Testis (tissue), 3 donors: ENCODE results near the gene CNTN5. TPM values are rescaled to one million over a fixed set of nuclear protein-coding genes. Genes with fewer than 3 reads are reported as not detected.

ENCODE experiments used
- DNase-seq: peaks from one replicate; pipeline ENCODE4 v3.0.0-alpha.2; 2019
- H3K27ac ChIP-seq, 2 donors: fragments of 200-600 bp; sonication (generic); one replicate each; pipeline ENCODE4 v1.5.1; 2019
- H3K27me3 ChIP-seq: fragments of 200-600 bp; sonication (generic); one replicate; pipeline ENCODE4 v1.5.1; 2019
- H3K36me3 ChIP-seq: fragments of 200-600 bp; sonication (generic); one replicate; pipeline ENCODE4 v1.5.1; 2017; ENCODE audit warnings: low read depth; ENCODE audit errors: missing control alignments
- H3K4me1 ChIP-seq: fragments of 200-600 bp; sonication (generic); one replicate; pipeline ENCODE4 v1.5.1; 2019
- H3K4me3 ChIP-seq, 2 donors: fragments of 200-600 bp; sonication (generic); one replicate each; pipeline ENCODE4 v1.5.1; 2017 to 2019
- H3K9me3 ChIP-seq: fragments of 200-600 bp; sonication (generic); one replicate; pipeline ENCODE4 v1.5.1; 2017
- POLR2A ChIP-seq: fragments of 450-650 bp; IDR thresholded peaks from one replicate; pipeline ENCODE4 v1.6.1; 2017; ENCODE audit warnings: antibody characterized with exemption, mild to moderate bottlenecking, moderate library complexity
- whole genome bisulfite sequencing, 2 donors: methylation state at CpG; one replicate each; pipeline ENCODE4 v1.1.5; 2018; 5-methylcytosine and 5-hydroxymethylcytosine counted together
- intact Hi-C: fragments of 100-400 bp; cut with DNase I; formaldehyde crosslinking; loops from one replicate; pipeline ENCODE4 v1.15.1; 2023; ENCODE audit warnings: low total_unique reads
- polyA plus RNA-seq: library from polyadenylated mRNA; stranded (reverse); fragments of 350-450 nt; fragmentation: Illumina TruSeq; extraction: RNeasy Lipid Tissue Mini Kit (QIAGEN cat#74804); gene quantifications from one replicate; pipeline ENCODE4 v1.2.3, GENCODE V29; 2014; ENCODE audit warnings: low read depth, low replicate concordance; ENCODE audit not compliant: insufficient read depth
- total RNA-seq, 2 donors: library from RNA; depleted of rRNA; stranded (reverse); fragments of >200 nt; gene quantifications; one replicate each; pipeline ENCODE4 v1.2.3, GENCODE V29; 2016
- TF ChIP-seq, protein P1 (sequence below), 3 experiments: fragments of 450-650 bp in 2 of 3; fragments of 200-600 bp in 1 of 3; sonication (generic) in 1 of 3; IDR thresholded peaks; one replicate each; pipeline ENCODE4 v1.5.1; 2016 to 2019; ENCODE audit warnings: antibody characterized with exemption in 3 of 3, mild to moderate bottlenecking in 2 of 3, moderate library complexity in 1 of 3

Gene CNTN5
- total and polyA plus RNA-seq, 3 donors from 2014 or later: 0.55 to 0.99 (median 0.78) TPM

DNA sequence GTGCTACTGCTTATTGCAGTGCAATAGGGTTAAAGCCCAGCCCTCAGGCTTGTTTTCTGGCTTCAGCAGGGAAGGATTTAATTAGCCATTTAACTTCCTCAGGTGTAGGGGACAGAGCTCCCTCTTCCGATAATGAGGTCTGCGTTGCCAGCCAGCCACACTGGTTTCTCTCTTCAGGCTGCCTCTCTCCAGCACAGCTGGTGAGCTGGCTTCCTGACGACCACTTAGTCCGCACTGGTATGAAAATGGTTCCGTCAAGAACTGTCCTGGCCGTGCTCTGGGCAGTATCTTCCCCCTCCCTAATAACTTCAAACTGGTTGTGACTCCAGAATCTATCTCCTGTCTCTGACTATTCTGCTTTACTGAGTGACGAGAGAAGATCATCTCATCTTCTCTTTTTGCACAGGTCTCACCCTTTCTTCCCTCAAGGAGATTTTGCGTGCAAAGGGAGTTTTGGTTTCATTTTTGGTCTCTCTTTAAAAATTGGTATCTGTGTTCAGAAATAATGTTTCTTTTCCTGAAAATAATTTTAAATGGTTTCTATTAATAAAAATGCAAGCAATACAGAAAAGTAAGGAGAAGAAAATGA lies 49.2 kb downstream of the CNTN5 start:
- H3K36me3 ChIP-seq: no peaks in the 10 kb centered on the region
- H3K27me3 ChIP-seq: no peaks in the 10 kb centered on the region
- peaks cover 6% of the 10 kb centered on the region for H3K4me1 ChIP-seq
- 4% methylated on average over 8 of the region's 8 CpGs for WGBS, 2 donors
- TF ChIP-seq, protein P1, sequence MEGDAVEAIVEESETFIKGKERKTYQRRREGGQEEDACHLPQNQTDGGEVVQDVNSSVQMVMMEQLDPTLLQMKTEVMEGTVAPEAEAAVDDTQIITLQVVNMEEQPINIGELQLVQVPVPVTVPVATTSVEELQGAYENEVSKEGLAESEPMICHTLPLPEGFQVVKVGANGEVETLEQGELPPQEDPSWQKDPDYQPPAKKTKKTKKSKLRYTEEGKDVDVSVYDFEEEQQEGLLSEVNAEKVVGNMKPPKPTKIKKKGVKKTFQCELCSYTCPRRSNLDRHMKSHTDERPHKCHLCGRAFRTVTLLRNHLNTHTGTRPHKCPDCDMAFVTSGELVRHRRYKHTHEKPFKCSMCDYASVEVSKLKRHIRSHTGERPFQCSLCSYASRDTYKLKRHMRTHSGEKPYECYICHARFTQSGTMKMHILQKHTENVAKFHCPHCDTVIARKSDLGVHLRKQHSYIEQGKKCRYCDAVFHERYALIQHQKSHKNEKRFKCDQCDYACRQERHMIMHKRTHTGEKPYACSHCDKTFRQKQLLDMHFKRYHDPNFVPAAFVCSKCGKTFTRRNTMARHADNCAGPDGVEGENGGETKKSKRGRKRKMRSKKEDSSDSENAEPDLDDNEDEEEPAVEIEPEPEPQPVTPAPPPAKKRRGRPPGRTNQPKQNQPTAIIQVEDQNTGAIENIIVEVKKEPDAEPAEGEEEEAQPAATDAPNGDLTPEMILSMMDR (IDR thresholded peaks at IDR 0.05): no peak
- TF ChIP-seq POLR2A: no peak
- intact Hi-C loops: no loop called here
- H3K27ac ChIP-seq: no peak overlapping the region
- peak; percentile 39 for DNase-seq
- peak overlapping the region; percentile 4 to 43 for H3K4me3 ChIP-seq
- H3K9me3 ChIP-seq: no peaks in the 10 kb centered on the region

DNA sequence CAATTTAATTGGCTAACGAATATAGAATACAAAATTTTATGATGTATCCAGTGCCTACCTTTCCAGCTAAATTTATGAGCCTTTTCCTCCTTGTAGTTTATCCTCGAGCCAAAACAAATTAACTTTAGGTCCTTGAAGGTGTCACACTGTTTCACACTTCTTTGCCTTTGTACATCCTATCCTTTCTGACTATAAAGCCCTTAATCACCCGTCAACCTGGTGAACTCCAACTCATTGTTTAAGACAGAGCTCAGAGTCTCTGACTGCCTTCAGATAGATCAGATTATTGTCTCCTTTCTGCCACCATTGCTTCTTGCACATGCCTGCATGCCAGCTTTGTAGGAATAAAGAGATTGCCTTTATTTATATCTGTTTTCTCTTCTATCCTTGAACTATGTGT lies 58.8 kb downstream of the CNTN5 start:
- Histone ChIP-seq H3K4me1 (no peaks in the 10 kb centered on the region), H3K4me3 (no peak overlapping the region), H3K27me3 (no peaks in the 10 kb centered on the region), H3K9me3 (no peaks in the 10 kb centered on the region), H3K36me3 (no peaks in the 10 kb centered on the region), H3K27ac (no peak overlapping the region)
- 81 to 82% methylated on average over 3 of the region's 3 CpGs for WGBS, 2 donors
- no peak for DNase-seq
- no peak for TF ChIP-seq POLR2A
- TF ChIP-seq, protein P1 (IDR thresholded peaks at IDR 0.05): no peak
- intact Hi-C loops: no loop called here

DNA sequence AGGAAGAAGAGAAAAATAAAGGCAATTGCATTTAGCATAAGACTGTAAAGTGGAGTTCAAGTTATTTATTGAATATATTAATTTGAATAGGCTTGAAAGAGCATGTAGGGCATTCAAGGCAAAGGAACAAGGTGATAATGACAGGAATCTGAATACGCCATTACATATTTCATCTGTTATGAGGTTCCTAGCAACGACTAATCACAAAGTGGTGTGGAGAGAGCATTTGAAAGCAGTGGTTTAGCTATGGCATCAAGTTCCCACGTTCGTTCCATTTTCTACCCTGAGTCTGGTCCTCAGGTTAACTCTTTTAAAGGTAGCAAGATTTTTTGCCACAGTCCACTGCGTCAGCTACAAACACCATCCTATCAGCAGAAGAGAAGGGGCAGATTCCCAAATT lies 59.4 kb downstream of the CNTN5 start:
- WGBS, 2 donors: 83 to 85% methylated on average over 5 of the region's 5 CpGs
- no peak for TF ChIP-seq POLR2A
- TF ChIP-seq, protein P1 (IDR thresholded peaks at IDR 0.05): no peak
- H3K36me3 ChIP-seq: no peaks in the 10 kb centered on the region
- no peak overlapping the region for H3K27ac ChIP-seq
- no peaks in the 10 kb centered on the region for H3K4me1 ChIP-seq
- no peaks in the 10 kb centered on the region for H3K9me3 ChIP-seq
- no peaks in the 10 kb centered on the region for H3K27me3 ChIP-seq
- H3K4me3 ChIP-seq: no peak overlapping the region
- intact Hi-C loops: no loop called here
- no peak for DNase-seq

DNA sequence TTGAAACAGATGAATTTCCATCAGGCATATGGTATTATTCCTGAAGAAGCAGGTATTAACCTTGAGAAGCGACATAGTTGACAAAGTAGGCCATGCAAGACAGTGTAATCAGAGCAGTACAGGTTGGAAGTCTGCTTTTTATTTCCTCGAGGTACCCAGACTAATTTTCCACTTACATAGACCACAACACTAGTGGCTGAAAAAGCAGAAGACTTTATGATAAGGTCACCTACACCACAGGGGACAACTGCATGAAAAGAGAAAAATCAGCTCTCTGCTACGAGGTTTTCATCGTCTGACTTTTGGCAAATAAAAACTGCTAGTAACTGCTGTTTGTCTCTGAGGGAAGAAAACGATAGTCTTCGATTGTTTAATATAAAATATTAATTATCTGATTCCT lies 77.5 kb downstream of the CNTN5 start:
- Histone ChIP-seq H3K36me3 (no peaks in the 10 kb centered on the region), H3K9me3 (no peaks in the 10 kb centered on the region), H3K27ac (no peak overlapping the region), H3K4me1 (no peaks in the 10 kb centered on the region), H3K4me3 (no peak overlapping the region), H3K27me3 (no peaks in the 10 kb centered on the region)
- DNase-seq: no peak
- intact Hi-C loops: no loop called here
- 70 to 76% methylated on average over 6 of the region's 6 CpGs for WGBS, 2 donors
- no peak for TF ChIP-seq POLR2A
- TF ChIP-seq, protein P1 (IDR thresholded peaks at IDR 0.05): no peak

DNA sequence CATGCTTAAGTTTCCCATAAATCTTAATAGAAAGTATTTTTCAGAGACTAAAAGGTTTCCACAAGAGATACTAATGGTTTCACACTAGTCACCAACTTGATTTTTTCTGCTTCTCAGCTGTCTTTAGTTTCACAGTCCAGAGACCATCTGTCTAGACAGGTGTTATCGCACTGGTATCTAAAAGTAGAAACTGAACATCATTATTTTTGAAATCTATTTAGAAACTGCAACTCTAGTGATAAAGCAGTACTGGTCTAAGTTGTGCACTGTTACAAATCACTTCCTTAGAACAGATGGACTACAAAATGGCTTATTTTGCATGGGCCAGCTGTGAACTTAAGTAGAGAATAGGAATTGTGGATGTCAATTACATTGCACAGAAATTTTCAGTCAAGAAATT lies 78.0 kb downstream of the CNTN5 start:
- Histone ChIP-seq H3K27ac (no peak overlapping the region), H3K9me3 (no peaks in the 10 kb centered on the region), H3K27me3 (no peaks in the 10 kb centered on the region), H3K4me1 (no peaks in the 10 kb centered on the region), H3K4me3 (no peak overlapping the region), H3K36me3 (no peaks in the 10 kb centered on the region)
- no peak for DNase-seq
- 46 to 66% methylated on average over 1 of the region's 1 CpG for WGBS, 2 donors
- TF ChIP-seq, protein P1 (IDR thresholded peaks at IDR 0.05): no peak
- TF ChIP-seq POLR2A: no peak
- intact Hi-C loops: no loop called here
